ENCODE measurements around the gene COL11A2.
A peak's percentile ranks its signal among the peaks of the same experiment; 100 is the strongest.

The COL11A2 gene

DNA sequence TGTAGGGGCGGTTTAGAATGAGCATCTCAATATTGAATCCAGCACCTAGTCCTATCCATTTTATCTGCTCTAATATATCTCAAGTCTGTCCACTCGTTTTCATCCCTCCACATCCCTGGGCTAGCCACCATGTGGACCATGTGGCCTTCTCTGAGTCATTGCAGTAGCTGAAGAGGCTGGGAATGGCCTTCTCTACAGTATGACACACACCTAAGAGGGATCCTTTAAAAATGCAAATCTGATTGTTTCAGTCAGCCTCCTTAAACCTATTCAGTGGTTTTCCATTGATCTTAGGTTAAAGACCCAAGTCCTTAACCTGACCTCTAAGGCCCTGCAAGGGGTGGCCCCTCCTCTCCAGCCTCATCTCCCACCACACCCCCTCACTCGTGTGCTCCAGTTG, 25.4 kb upstream of the COL11A2 start:
- no peak overlapping the region for H3K27ac ChIP-seq
- ChIA-PET POLR2A (ENCODE audit: low non-redundant PET) (no interaction called here), CTCF (no interaction called here)
- TF ChIP-seq, protein P1, sequence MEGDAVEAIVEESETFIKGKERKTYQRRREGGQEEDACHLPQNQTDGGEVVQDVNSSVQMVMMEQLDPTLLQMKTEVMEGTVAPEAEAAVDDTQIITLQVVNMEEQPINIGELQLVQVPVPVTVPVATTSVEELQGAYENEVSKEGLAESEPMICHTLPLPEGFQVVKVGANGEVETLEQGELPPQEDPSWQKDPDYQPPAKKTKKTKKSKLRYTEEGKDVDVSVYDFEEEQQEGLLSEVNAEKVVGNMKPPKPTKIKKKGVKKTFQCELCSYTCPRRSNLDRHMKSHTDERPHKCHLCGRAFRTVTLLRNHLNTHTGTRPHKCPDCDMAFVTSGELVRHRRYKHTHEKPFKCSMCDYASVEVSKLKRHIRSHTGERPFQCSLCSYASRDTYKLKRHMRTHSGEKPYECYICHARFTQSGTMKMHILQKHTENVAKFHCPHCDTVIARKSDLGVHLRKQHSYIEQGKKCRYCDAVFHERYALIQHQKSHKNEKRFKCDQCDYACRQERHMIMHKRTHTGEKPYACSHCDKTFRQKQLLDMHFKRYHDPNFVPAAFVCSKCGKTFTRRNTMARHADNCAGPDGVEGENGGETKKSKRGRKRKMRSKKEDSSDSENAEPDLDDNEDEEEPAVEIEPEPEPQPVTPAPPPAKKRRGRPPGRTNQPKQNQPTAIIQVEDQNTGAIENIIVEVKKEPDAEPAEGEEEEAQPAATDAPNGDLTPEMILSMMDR (conservative IDR thresholded peaks at IDR 0.05; ENCODE audit: low read depth) = no peak
- DNase-seq (ENCODE audit: low spot score) = no peak

- TF ChIP-seq, protein P1 (conservative IDR thresholded peaks at IDR 0.05; ENCODE audit: low read depth) = no peak
- CTCF ChIA-PET = no interaction called here
- no peak overlapping the region for H3K27ac ChIP-seq
- no peak for DNase-seq (ENCODE audit: low spot score)
- POLR2A ChIA-PET (ENCODE audit: low non-redundant PET) = no interaction called here
Observed at GRCh38 chr6:33217246-33217645, 25.0 kb upstream of the COL11A2 start.

GRCh38 chr6:33216117-33216649, 23.9 kb upstream of the COL11A2 start:
- POLR2A ChIA-PET (ENCODE audit: low non-redundant PET) = no interaction called here
- TF ChIP-seq, protein P1 (conservative IDR thresholded peaks at IDR 0.05; ENCODE audit: low read depth) = no peak
- no peak for DNase-seq (ENCODE audit: low spot score)
- H3K27ac ChIP-seq = no peak overlapping the region
- CTCF ChIA-PET = no interaction called here

GRCh38 chr6:33215271-33216116, 23.2 kb upstream of the COL11A2 start:
- no peak for DNase-seq (ENCODE audit: low spot score)
- H3K27ac ChIP-seq = no peak overlapping the region
- POLR2A ChIA-PET (ENCODE audit: low non-redundant PET) = no interaction called here
- CTCF ChIA-PET = no interaction called here
- TF ChIP-seq, protein P1 (conservative IDR thresholded peaks at IDR 0.05; ENCODE audit: low read depth) = no peak

GRCh38 chr6:33213989-33214335, 21.7 kb upstream of the COL11A2 start:
- peak overlapping the region; percentile 39; the same call in 1 of the 2 replicates for H3K27ac ChIP-seq
- ChIA-PET POLR2A (ENCODE audit: low non-redundant PET) (no interaction called here), CTCF (no interaction called here)
- TF ChIP-seq, protein P1 (conservative IDR thresholded peaks at IDR 0.05; ENCODE audit: low read depth) = no peak
- DNase-seq (ENCODE audit: low spot score) = no peak

DNA sequence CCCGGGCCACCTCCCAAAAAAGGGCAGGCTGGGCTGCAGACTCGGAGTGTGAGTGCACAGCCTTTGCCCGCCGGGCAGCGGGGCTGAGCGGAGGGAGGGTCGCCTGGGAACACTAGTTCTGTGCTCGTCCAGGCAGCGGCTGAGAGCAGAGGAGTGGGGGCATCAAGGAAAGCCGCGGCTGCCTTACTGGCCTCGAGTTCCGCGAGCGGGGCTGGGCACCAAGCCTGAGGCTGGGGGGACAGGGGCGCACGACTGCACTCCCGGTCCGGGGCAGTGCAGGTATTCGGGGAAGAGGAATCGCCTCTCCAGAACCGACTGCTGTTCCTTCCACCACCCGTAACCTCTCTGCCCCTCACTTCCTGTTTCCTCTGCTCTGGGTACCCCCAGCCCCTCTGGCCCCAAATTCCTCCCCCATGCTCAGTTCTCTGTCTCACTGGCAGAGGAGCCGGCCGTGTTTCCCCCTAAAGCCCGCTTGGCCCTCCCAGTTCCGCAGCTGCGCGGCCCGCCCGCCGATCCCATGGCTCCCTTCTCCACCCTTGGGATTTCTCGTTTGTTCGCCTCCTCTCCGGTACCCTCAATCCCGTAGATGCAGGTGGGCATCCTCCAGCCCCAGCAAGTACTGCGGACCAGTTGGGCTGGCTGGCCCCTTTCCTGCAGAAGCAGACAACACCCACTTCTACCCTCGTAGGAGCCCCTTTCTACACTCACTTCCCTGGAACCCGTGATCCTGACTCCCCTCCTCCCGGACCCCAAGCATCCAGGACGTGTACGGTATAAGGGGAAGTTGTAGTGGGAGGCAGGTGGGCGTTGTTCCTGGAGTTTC, 21.1 kb upstream of the COL11A2 start:
- ChIA-PET CTCF (interaction anchor here (0.6 kb wide), 1 partner anchor 22 kb away, joined by 4 read pairs; no protein-coding TSS in a partner anchor), POLR2A (ENCODE audit: low non-redundant PET) (interaction anchor here (0.7 kb wide), 1 partner anchor 9 kb away, joined by 6 read pairs; the partner anchor contains the start of gene HSD17B8)
- no peak for DNase-seq (ENCODE audit: low spot score)
- peak overlapping the region; percentile 39 for H3K27ac ChIP-seq
- TF ChIP-seq, protein P1 (conservative IDR thresholded peaks at IDR 0.05; ENCODE audit: low read depth) = no peak
